NB4 (cell line): ENCODE measurements around the gene VSIG2.
A peak's percentile ranks its signal among the peaks of the same experiment; 100 is the strongest.

Experiments used
- DNase-seq: peaks from one replicate; pipeline ENCODE4 v3.0.0; 2010; ENCODE audit warnings: low read depth
- H3K4me3 ChIP-seq: one replicate; pipeline ENCODE4 v1.5.1; 2011; ENCODE audit warnings: mild to moderate bottlenecking, low read depth, low read length, moderate library complexity
- MYC ChIP-seq: IDR thresholded peaks from 2 replicates; pipeline ENCODE4 v1.6.1; 2011; ENCODE audit warnings: low read depth, low read length
- POLR2A ChIP-seq: IDR thresholded peaks from 2 replicates; pipeline ENCODE4 v1.6.1; 2011; ENCODE audit warnings: mild to moderate bottlenecking; ENCODE audit not compliant: insufficient read length; ENCODE audit errors: extremely low read depth
- TF ChIP-seq, protein P1 (sequence below): IDR thresholded peaks from one replicate; pipeline ENCODE4 v1.5.1; 2012; ENCODE audit warnings: low read depth, low read length
- TF ChIP-seq, protein P2 (sequence below): IDR thresholded peaks from 2 replicates; pipeline ENCODE4 v1.6.1; 2011; ENCODE audit warnings: low read depth, low read length

VSIG2 gene

DNA sequence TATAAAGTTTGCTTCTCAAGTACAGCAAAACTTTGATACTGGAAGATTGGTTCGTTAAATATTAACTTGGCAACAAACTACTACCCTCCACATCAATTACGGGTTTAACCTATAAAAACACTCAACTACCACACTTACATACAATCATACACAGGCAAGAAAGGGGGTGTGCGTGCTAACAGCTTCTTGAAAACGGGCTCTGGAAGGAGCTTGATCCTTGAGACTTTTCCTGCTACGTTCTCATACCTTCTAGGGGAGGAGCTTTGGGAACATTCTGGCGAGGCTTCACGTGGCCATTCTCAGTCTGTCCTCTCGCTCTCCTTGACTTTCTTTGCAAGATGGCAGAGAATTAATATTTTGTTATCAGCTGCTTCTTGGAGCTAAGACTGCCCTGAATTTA is 16.9 kb upstream of the VSIG2 start:
- no peak for DNase-seq
- no peak overlapping the region for H3K4me3 ChIP-seq
- no peak for TF ChIP-seq MYC
- TF ChIP-seq, protein P1, sequence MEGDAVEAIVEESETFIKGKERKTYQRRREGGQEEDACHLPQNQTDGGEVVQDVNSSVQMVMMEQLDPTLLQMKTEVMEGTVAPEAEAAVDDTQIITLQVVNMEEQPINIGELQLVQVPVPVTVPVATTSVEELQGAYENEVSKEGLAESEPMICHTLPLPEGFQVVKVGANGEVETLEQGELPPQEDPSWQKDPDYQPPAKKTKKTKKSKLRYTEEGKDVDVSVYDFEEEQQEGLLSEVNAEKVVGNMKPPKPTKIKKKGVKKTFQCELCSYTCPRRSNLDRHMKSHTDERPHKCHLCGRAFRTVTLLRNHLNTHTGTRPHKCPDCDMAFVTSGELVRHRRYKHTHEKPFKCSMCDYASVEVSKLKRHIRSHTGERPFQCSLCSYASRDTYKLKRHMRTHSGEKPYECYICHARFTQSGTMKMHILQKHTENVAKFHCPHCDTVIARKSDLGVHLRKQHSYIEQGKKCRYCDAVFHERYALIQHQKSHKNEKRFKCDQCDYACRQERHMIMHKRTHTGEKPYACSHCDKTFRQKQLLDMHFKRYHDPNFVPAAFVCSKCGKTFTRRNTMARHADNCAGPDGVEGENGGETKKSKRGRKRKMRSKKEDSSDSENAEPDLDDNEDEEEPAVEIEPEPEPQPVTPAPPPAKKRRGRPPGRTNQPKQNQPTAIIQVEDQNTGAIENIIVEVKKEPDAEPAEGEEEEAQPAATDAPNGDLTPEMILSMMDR, result no peak
- TF ChIP-seq POLR2A, result no peak
- TF ChIP-seq, protein P2, sequence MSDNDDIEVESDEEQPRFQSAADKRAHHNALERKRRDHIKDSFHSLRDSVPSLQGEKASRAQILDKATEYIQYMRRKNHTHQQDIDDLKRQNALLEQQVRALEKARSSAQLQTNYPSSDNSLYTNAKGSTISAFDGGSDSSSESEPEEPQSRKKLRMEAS, result no peak

GRCh38 chr11:124766156-124766555 is 14.1 kb upstream of the VSIG2 start:
- H3K4me3 ChIP-seq, result no peak overlapping the region
- TF ChIP-seq, protein P2, result no peak
- no peak for TF ChIP-seq MYC
- no peak for TF ChIP-seq POLR2A
- TF ChIP-seq, protein P1, result no peak
- no peak for DNase-seq

GRCh38 chr11:124763156-124763947 is 11.3 kb upstream of the VSIG2 start:
- TF ChIP-seq, protein P2, result no peak
- TF ChIP-seq, protein P1, result peak; percentile 74
- TF ChIP-seq MYC, result peak; percentile 30; the same call in 1 of the 2 replicates
- TF ChIP-seq POLR2A, result no peak
- DNase-seq, result peak; percentile 76
- no peak overlapping the region for H3K4me3 ChIP-seq

- no peak overlapping the region for H3K4me3 ChIP-seq
- DNase-seq, result no peak
- TF ChIP-seq MYC, result no peak
- TF ChIP-seq POLR2A, result no peak
Observed at GRCh38 chr11:124762624-124763155, 10.6 kb upstream of the VSIG2 start.

DNA sequence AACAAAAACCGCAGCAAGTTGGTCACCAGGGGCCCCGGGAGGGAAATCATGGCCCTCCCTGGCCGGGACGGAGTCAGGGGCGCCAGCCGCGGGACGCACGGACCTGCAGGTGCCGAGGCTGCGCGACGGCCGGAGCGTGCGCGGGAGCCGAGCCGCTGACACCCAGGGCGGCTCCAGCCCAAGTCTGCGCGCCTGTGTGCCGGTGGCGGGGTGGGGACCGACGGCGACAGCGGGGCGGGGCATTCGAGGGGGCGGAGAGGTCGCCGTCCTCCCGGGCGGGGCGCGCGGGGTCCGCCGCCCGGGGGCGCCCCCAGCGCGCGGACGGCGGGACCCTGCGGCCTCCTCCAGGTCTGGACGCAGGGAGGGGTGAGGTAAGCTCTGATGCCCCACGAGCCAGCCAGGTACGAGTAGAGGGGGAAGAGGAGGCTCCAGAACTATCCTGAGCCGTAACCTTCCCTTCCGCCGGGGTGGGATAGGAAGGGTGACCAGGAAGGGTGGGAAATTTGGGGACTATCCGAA is 10.1 kb upstream of the VSIG2 start, which contains the start of gene ESAM:
Gene ESAM, minus strand, starts transcription at position 186 of the 519 bp plus-strand sequence. Its CDS starts 136 bp downstream, at position 50.
- DNase-seq, result no peak
- no peak within 1 kb of the TSS for H3K4me3 ChIP-seq
- TF ChIP-seq, protein P2, result no peak
- TF ChIP-seq MYC, result no peak

- no peak overlapping the region for H3K4me3 ChIP-seq
- DNase-seq, result no peak
Observed at GRCh38 chr11:124761301-124762104, 9.4 kb upstream of the VSIG2 start.

More at GRCh38 chr11:124761301-124762104, 9.4 kb upstream of the VSIG2 start:
- TF ChIP-seq, protein P1, result no peak
- TF ChIP-seq MYC, result no peak
- no peak for TF ChIP-seq POLR2A
- TF ChIP-seq, protein P2, result no peak
